GM19043 (cell line): ENCODE data around the gene ADD1.

ENCODE experiments used
- ATAC-seq: cut with Tn5 transposase; IDR thresholded peaks from one replicate; pipeline ENCODE4 v1.9.1; 2021; ENCODE audit warnings: low read depth; ENCODE audit not compliant: unreplicated experiment

ADD1 gene

GRCh38 chr4:2804449-2804972 lies 39.1 kb upstream of the ADD1 start:
- no peak for ATAC-seq

GRCh38 chr4:2804973-2805501 lies 38.6 kb upstream of the ADD1 start:
- ATAC-seq = no peak

GRCh38 chr4:2805712-2806389 lies 37.8 kb upstream of the ADD1 start:
- no peak for ATAC-seq

GRCh38 chr4:2806390-2807355 lies 37.0 kb upstream of the ADD1 start:
- no peak for ATAC-seq

- ATAC-seq = no peak
These were observed 36.1 kb upstream of the ADD1 start for GRCh38 chr4:2807571-2807970.

GRCh38 chr4:2808001-2808400 lies 35.6 kb upstream of the ADD1 start:
- no peak for ATAC-seq

- ATAC-seq = no peak
These were observed 33.9 kb upstream of the ADD1 start for GRCh38 chr4:2809610-2810180.

- no peak for ATAC-seq
These were observed 33.3 kb upstream of the ADD1 start for GRCh38 chr4:2810388-2810787.

- ATAC-seq = peak; percentile 64
These were observed 31.6 kb upstream of the ADD1 start for GRCh38 chr4:2811830-2812611.

- ATAC-seq = no peak
These were observed 30.9 kb upstream of the ADD1 start for GRCh38 chr4:2812612-2813354.

- ATAC-seq = no peak
These were observed 29.9 kb upstream of the ADD1 start for GRCh38 chr4:2813446-2814405.

- ATAC-seq = no peak
These were observed 28.9 kb upstream of the ADD1 start for GRCh38 chr4:2814627-2815270.

- no peak for ATAC-seq
These were observed 27.2 kb upstream of the ADD1 start for GRCh38 chr4:2816401-2816954.

GRCh38 chr4:2817137-2817536 lies 26.5 kb upstream of the ADD1 start:
- ATAC-seq = no peak

- ATAC-seq = no peak
These were observed 25.8 kb upstream of the ADD1 start for GRCh38 chr4:2817701-2818350.

- no peak for ATAC-seq
These were observed 25.2 kb upstream of the ADD1 start for GRCh38 chr4:2818351-2818939.
